ENCODE results near the gene HES5.

HES5 gene

GRCh38 chr1:2519729-2520128, 10.3 kb downstream of the HES5 start:
- TF ChIP-seq, protein P1, sequence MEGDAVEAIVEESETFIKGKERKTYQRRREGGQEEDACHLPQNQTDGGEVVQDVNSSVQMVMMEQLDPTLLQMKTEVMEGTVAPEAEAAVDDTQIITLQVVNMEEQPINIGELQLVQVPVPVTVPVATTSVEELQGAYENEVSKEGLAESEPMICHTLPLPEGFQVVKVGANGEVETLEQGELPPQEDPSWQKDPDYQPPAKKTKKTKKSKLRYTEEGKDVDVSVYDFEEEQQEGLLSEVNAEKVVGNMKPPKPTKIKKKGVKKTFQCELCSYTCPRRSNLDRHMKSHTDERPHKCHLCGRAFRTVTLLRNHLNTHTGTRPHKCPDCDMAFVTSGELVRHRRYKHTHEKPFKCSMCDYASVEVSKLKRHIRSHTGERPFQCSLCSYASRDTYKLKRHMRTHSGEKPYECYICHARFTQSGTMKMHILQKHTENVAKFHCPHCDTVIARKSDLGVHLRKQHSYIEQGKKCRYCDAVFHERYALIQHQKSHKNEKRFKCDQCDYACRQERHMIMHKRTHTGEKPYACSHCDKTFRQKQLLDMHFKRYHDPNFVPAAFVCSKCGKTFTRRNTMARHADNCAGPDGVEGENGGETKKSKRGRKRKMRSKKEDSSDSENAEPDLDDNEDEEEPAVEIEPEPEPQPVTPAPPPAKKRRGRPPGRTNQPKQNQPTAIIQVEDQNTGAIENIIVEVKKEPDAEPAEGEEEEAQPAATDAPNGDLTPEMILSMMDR (IDR thresholded peaks at IDR 0.05; ENCODE audit: extremely low read depth, insufficient read depth, missing control alignments): no peak
- in situ Hi-C loops (cut with MboI; ENCODE audit: low pct_unique_long_range_greater_than_20kb, low sequenced_read_pairs, unreplicated experiment): no loop called here
- DNase-seq (ENCODE audit: low spot score): no peak

DNA sequence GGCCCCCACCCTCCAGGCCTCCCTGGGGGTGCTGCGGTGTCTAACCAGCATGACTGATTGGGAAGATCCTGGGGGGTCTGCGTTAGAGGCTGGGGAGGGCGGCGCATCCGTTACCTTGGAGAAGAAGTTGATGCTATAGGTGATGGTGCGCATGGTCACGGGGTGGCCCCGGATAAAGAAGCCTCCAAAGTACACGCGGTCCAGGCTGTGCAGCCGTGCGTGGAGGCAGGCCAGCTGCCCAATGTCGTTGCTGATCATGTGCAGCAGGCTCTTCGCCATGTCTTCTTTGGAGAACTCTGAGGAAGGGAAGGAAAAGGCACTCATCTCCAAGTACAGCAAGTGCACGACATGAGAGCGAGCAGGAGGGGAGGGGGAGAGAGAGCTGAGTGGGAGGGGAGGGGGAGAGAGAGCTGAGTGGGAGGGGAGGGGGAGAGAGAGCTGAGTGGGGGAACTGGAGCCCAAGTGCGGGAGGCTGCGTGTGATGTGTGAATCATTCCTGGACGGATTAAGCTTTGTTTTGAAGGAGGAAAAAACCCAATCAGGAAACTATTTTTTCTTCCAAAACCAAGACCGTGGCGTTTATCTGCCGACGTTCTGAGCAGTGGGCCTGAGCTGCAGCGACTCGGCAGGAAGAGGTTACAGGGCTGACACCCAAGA, 10.9 kb downstream of the HES5 start:
- in situ Hi-C loops (cut with MboI; ENCODE audit: low pct_unique_long_range_greater_than_20kb, low sequenced_read_pairs, unreplicated experiment): no loop called here
- DNase-seq (ENCODE audit: low spot score): no peak
- TF ChIP-seq, protein P1 (IDR thresholded peaks at IDR 0.05; ENCODE audit: extremely low read depth, insufficient read depth, missing control alignments): no peak

DNA sequence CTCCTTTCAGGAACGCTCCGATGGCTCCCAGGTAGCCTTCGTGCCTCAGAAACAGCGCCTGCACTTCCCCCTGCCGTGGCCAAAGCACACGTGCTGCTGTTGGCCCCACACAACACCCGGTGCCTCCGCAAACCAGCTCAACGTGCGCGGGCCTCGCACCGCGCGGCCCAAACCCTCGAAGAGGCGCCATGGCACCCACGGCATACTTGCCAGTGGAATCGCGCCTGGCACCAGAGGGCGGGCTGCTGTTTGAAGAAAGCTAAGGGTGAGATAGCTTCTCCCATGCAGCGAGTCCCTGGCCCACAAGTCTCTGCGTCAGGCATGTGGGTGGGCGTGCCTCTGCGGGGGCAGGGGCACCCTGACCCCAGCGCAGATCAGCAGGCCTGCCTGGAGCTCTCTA, 11.5 kb downstream of the HES5 start:
- in situ Hi-C loops (cut with MboI; ENCODE audit: low pct_unique_long_range_greater_than_20kb, low sequenced_read_pairs, unreplicated experiment): no loop called here
- TF ChIP-seq, protein P1 (IDR thresholded peaks at IDR 0.05; ENCODE audit: extremely low read depth, insufficient read depth, missing control alignments): no peak
- DNase-seq (ENCODE audit: low spot score): no peak

GRCh38 chr1:2517966-2518365, 12.1 kb downstream of the HES5 start:
- TF ChIP-seq, protein P1 (IDR thresholded peaks at IDR 0.05; ENCODE audit: extremely low read depth, insufficient read depth, missing control alignments): no peak
- no peak for DNase-seq (ENCODE audit: low spot score)
- in situ Hi-C loops (cut with MboI; ENCODE audit: low pct_unique_long_range_greater_than_20kb, low sequenced_read_pairs, unreplicated experiment): no loop called here

- in situ Hi-C loops (cut with MboI; ENCODE audit: low pct_unique_long_range_greater_than_20kb, low sequenced_read_pairs, unreplicated experiment): no loop called here
- TF ChIP-seq, protein P1 (IDR thresholded peaks at IDR 0.05; ENCODE audit: extremely low read depth, insufficient read depth, missing control alignments): no peak
These were observed 13.1 kb downstream of the HES5 start for GRCh38 chr1:2516946-2517345.

GRCh38 chr1:2516124-2516523, 13.9 kb downstream of the HES5 start:
- DNase-seq (ENCODE audit: low spot score): no peak
- TF ChIP-seq, protein P1 (IDR thresholded peaks at IDR 0.05; ENCODE audit: extremely low read depth, insufficient read depth, missing control alignments): no peak
- in situ Hi-C loops (cut with MboI; ENCODE audit: low pct_unique_long_range_greater_than_20kb, low sequenced_read_pairs, unreplicated experiment): no loop called here

More at GRCh38 chr1:2516946-2517345, 13.1 kb downstream of the HES5 start:
- no peak for DNase-seq (ENCODE audit: low spot score)

Measured in GM13977 (cell line).